ENCODE data around the gene SRPRA. TPM values are rescaled to one million over a fixed set of nuclear protein-coding genes. Genes with fewer than 3 reads are reported as not detected.
"Not testable (repeated sequence)": the region's sequence is repeated elsewhere in the genome, so short reads cannot be mapped to it uniquely, and the experiment has no call there.

The SRPRA gene
- total RNA-seq, 1 donor from 2014 or later: 39.4 TPM

DNA sequence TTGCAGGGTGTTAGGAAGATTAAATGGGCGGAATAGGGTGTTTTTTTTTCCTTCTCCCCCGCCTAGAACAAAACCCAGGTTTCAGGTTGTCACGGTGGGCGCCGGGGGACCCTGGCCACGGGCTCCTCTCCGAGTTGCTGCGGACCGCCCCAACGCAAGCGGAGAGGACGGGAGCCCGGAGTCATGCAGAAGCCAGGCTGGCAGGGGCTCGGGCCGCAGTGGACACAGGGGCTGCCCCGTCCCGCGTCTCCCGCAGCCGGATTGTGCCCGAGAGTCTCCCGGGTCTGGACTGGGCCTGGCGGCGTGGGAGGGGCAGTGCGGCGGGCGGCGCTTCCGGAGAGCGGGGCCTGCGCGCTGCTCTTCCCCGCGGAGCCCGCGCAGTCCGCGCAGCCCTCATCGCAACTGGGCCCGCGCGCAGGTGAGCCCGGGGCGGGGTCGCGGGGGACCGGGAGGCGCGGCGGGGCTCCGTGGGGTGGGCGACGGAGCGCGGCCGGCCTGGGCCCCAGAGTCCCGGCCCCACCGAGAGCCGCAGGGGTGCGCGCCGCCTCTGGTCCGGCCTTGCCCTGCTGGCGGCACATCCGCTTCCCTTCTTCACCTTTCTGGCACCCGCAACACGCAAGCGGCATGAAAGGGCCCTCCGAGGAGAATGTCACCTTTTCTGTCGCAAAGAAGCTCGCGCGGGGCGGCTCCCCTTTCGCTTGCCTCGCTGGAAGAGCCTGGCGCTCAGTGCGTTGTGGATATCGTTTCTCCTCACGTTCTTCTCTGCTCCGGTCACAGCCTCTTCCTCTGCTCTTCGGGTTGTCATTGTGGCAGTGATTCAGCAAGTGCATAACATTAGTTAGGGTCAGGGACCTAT lies 14.3 kb upstream of the SRPRA start, which contains the start of gene TIRAP:
Gene TIRAP, plus strand, starts transcription at position 358 of the 856 bp plus-strand sequence. CDS start 7,802 bp downstream, outside the sequence.
- DNase-seq (ENCODE audit: low read depth in 2 of 2): peak in 1 of 2 donors; percentile 58

DNA sequence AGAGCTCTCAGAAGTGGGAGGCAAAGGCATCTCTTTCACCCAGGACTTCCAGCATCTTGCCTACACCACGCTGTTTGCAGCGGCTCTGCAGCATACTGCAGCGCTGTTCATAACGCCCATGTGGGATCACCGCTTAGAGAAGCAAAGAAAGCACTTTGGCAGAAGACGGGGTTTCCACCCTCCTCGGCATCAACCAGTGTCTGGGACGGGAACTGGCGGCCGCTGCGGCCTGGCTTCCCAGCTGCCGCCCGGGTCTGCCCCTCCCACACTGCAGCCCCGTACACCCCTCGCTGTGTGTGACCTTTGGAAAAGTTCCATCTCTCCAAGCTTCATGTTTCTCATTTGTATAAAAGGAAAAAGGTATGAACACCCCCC lies 13.7 kb upstream of the SRPRA start:
- DNase-seq (ENCODE audit: low read depth in 2 of 2): peak in 1 of 2 donors; percentile 29

DNA sequence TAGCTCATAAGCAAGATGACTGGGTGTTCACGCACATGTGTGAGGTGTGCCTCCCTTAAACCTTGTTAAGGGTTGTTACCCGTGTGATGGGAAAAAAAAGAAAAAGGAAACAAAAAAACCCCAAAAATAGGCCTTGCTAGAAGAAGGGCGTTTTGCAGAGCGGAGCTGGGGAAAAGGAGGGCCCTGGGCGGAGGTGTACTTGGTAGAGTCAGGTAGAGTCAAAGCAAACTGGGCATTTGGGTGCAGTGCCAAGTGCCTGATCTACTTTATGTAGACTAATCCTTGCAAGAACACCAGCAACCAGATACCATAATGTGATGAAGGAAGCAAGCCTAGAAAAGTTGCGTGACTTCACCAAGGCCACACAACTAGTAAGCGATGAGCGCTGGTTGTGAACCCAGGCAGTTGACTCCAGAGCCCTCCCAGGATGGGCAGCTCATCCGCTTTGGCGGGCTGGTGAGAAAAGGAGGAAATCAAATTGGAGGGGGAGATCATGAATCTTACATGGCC lies 13.0 kb upstream of the SRPRA start:
- no peak for DNase-seq (ENCODE audit: low read depth in 2 of 2)

DNA sequence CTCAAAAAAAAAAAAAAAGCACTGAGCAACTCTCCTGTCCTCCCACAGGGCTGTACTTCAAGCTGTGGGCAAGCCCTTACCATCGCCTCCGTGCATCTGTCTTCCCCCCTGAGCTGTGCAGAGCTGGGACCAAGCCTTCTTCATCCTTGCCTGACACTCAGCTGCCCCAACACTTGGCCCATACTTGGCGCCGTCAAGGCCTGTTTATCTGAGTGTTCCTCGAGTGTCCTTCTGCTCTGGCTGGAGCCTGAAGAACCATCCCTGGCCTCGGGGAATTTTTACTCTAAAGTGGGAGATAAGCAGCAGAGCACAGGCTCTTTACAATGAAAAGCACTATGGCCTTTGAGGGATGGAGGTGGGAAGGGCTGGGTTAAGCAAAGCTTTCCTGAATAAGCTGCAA lies 12.6 kb upstream of the SRPRA start:
- no peak for DNase-seq (ENCODE audit: low read depth in 2 of 2)

DNA sequence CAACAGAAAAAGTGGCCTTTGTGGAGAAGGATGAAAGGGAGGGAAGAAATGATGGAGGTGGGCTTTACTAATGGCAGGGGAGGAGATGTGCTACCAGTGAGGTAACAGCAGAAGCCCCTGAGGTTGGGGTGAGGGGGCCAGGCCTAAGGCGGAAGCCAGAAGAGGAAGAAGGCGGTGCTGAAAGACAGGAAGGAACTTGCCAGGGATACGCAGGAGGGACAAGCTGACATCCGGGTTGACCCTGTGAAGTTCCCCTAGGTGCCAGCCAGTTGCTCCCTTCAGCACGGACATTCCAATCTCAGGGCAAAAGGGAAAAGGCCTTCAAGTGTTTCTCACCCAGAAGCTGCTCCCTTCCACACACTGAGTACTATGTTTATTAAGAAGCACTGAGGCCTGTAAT lies 11.9 kb upstream of the SRPRA start:
- DNase-seq (ENCODE audit: low read depth in 2 of 2): no peak

DNA sequence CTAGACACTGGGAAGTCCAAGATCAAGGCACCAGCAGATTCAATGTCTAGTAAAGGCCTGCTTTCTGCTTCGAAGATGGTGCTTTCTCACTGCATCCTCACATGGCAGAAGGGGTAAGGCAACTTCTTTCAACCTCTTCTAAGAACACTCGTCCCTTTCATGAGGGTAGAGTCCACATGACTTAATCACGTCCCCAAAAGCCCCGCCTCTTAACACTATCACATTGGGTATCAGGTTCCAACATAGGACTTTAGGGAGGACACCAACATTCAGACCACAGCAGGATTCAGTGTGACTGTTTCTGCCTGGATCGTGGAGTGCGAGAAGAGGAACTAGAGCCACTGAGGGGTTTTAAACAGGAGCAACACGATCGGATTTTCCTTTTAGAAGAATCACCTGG lies 10.5 kb upstream of the SRPRA start:
- no peak for DNase-seq (ENCODE audit: low read depth in 2 of 2)

DNA sequence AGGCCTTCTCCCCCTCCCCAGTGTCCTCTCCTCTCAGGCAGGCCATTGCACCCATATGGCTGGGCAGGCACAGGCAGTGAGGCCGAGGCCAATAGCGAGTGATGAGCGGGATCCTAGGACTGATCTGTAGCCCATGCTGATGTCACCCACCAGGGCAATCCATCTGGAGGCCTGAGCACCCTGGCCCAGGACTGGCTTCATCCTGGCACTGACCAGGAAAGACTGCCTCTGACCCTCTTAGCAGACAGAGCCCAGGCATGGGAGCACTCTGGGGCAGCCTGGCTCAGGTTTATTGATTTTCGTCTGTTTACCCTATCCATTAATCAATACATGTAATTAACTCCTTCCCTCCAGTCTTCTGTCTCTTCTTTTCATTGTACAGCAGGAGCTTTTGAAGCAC lies 9.1 kb upstream of the SRPRA start:
- no peak for DNase-seq (ENCODE audit: low read depth in 2 of 2)

DNA sequence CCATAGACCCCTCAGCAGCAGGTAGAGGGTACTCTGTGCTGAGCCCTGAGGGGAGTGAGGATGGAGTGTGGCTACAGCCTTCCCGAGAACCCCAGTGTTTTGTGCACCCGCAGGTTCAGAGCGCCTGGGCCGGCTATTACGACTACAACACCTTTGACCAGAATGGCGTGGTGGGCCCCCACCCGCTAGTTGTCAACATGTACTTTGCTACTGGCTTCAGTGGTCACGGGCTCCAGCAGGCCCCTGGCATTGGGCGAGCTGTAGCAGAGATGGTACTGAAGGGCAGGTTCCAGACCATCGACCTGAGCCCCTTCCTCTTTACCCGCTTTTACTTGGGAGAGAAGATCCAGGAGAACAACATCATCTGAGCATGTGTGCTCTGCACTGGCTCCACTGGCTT lies 8.6 kb upstream of the SRPRA start:
- no peak for DNase-seq (ENCODE audit: low read depth in 2 of 2)

DNA sequence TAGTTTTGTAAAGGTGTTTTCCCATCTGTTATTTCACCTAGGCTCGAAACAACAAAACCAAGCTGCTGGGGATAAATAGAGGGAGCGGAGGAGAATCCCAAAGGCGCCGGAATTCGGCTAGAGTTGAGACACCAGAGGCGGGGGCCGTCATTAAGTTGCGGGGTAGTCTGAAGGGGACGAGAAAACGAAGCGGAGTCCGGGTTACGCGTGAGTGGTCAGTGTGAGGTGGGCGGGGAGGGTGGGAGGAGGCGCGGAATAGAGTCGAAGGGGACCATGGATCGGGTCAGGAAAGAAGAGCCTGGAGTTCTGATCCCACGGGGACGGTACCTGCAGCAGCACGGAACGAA lies 361 bp downstream of the SRPRA start:
- DNase-seq (ENCODE audit: low read depth in 2 of 2): no peak

DNA sequence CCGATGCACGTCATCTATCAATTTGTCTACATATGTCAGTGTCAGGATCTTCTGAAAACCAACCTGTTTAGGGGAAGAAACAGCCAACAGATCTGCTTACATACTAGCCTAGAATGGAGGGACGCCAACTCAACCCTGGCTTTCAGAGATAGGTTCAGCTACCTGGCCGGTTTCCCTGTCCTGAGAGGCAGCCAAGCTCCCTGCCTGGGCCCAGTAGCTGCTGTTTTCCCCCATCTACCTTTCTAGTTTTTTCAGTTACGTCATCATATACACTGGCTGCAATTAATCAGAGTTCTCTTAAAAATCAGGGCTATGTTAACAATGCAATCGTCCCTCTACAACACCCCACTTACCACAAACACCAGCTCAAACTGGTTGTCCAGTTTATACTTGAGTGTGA lies 1.0 kb downstream of the SRPRA start:
- DNase-seq (ENCODE audit: low read depth in 2 of 2): no peak

DNA sequence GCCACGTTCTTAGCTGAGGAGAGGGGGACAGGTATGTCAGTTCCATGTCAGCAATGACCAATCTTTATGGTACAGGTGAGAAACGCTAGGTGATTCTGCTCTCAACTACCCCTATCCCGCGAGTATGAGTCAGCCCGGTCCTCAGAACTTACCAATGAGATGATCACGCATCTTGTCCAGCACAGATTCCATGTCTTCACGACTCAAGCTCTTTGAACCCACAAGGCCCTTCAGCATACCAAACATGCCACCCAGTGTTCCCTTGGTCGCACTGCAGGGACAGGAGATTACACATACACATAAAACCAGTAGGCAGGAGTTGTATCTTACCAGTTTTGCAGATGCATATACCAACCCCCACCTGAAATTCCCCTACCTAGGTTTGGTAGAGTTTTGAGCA lies 2.9 kb downstream of the SRPRA start:
- DNase-seq (ENCODE audit: low read depth in 2 of 2): peak in 1 of 2 donors; percentile 46

DNA sequence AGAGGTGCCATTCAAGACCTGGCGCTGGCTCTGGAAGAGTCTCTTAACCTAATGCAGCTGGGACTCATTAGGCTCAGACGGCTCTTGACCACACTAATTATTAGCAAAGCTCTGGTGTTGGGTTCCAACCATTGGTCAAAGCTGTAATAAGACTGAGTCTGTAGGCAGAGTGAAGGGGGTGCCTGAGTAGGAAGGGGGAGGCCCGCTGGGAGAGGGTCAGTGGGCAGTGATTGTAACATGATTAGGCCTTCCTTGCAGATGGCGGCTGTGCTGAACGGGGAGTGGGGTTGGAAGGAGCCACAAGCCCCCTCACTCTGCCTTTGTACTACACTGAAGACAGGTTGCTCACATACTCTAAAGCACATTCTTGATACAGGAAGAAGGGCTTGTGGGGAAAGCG lies 5.2 kb downstream of the SRPRA start:
- no peak for DNase-seq (ENCODE audit: low read depth in 2 of 2)

DNA sequence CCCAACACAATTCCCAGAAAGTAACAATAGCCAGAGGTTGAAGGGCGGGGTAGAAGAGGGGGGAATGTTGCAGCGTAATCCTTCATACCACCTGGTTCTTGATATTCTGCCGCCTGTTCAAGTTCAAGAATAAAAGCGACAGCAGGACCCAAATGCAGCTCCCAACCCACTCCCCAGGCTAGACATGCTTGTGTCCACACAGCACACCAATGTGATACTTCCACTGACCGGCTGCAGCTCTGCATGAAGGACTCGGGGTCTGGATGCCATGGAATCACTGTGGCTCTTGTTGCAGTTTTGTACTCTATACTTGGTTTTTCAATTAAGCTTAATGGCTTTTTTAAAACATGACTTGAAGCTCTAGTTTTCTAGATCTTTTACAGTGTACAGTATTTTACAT lies 6.5 kb downstream of the SRPRA start:
- no peak for DNase-seq (ENCODE audit: low read depth in 2 of 2)

DNA sequence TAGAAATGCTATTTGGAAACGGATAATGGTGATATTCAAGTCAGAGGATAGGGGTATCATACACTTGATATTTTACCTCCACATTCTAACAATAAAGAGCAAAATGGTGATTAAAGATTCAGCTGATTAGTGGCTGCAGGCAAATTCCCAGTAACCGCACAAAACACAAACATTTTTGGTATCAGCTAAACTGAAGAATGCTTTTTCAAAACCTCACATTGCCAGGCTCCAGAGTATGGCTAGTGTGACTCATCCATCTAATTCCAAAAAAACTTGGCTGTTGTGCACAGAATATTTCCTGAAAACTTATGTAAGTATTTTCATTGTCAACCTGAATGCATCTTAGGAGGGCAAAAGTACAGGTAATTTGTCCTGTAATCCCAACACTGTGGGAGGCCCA lies 10.9 kb downstream of the SRPRA start:
- DNase-seq (ENCODE audit: low read depth in 2 of 2): peak in 1 of 2 donors; percentile 18

DNA sequence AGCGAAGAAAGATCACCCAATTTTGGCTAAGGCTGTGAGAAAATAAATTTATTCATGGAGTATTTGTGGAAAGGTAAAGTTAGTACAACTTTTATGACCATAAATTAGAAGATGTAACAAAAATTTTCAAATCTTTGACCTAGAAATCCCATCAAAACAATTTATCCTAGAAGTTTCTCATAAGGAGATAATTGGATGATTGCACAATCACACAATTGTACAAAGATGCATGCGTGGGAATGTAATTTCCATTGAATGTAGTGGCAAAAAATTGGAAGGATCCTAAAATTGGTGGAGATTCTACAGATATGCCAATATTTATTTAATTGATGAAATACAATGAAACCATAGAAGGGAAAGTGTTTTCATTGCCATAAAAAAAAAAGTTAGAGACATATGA lies 11.6 kb downstream of the SRPRA start:
- DNase-seq (ENCODE audit: low read depth in 2 of 2): no peak

DNA sequence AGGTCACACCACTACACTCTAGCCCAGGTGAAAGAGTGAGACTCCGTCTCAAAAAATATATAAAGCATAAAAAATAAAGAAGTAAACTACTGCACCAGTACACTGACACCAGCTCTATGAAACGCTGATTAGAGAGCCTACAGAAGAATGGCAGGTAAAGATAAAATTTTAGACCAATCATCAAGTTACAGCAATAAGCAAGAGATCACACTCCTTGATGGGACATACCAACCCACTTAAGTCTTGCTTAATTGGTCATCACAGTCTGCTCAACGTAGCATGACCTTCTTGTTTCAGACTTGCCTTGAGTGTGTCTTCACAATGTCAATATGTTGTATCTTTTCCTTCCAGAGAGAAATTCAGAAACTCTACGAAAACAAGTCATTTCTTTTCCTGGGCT lies 12.5 kb downstream of the SRPRA start:
- DNase-seq (ENCODE audit: low read depth in 2 of 2): no peak

DNA sequence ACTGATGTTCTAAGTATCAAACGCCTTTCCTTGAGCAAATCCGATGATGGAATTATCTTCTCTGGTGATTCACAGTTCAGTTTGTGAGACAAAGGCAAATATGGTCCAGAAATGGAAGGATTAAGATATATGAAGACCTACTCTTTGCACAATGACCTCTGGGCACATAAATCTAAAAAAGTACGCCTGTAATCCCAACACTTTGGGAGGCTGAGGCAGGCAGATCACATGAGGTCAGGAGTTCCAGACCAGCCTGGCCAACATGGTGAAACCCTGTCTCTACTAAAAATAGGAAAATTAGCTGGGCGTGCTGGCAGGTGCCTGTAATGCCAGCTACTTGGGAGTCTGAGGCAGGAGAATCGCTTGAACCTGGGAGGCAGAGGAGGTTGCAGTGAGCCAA lies 13.2 kb downstream of the SRPRA start:
- not testable (repeated sequence) for DNase-seq (ENCODE audit: low read depth in 2 of 2)

DNA sequence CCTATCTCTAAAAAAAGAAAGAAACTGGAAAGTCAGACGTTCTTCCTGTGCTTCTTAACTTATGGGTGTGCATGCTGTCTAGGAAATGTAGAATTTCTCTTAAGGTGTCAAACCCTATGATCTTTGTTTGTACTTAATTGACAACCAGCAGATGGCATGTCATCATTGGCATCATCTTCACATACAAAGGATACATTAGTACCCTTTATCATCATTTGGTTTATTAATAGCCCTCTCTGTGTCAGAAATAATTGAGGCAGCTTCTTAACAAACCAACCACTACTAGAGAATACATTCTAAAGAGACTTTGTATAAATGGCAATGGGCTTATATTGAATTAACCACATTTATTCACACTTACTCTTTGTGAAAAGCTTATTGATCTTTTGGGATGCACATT lies 13.9 kb downstream of the SRPRA start:
- no peak for DNase-seq (ENCODE audit: low read depth in 2 of 2)

DNA sequence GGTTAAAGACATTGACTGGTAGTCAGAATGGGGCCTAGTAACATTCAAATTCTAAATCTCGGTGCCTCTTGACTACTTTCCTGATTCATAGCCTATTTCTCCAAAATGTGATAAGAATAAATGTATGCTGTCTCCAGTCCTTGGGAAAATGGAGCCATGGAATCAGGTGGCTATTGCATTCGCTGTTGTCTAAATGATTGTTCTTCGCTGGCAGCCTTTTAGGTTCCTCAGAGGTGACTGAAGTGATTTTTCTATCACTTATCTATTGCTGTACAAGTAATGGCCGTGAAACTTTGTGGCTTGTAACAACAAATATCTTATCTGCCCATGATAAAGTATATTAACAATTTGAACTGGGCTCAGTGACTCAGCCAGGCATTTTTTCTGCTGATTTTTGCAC lies 15.4 kb downstream of the SRPRA start:
- no peak for DNase-seq (ENCODE audit: low read depth in 2 of 2)

DNA sequence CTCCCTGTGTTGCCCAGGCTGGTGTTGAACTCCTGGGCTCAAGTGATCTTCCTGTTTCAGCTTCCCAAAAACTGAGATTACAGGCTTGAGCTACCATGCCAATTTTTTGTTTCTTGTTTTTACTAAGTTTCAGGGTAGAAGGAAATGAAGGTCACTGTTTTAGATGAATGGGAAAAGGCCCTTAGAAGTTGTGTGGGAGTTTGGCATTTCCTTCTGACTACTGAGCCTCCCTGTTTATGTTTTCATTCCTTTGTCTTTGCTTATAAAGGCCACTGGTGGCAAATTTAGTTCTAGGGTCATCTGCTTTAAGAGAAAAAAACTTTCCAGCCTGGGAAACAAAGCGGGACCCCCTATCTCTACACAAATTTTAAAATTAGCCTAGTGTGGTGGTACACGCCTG lies 22.1 kb downstream of the SRPRA start:
- DNase-seq (ENCODE audit: low read depth in 2 of 2): peak in 1 of 2 donors; percentile 86

DNA sequence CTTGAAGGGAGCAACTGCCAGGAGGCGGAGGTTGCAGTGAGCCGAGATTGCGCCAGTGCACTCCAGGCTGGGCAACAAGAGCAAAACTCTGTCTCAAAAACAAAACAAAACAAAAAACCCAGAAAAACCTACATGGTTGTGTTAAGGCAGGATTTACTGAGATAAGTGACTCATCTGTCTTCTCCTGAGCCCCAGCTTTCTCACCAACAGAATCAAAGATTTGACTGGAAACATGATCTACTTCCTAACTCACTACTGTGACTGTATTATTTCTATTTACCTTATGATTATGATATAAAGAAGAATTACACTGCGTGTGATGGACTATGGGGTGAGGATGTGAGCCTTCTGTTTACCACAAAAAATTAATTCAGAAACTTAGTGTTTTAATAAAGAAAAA lies 35.3 kb downstream of the SRPRA start:
- DNase-seq (ENCODE audit: low read depth in 2 of 2): peak in 1 of 2 donors; percentile 58

DNA sequence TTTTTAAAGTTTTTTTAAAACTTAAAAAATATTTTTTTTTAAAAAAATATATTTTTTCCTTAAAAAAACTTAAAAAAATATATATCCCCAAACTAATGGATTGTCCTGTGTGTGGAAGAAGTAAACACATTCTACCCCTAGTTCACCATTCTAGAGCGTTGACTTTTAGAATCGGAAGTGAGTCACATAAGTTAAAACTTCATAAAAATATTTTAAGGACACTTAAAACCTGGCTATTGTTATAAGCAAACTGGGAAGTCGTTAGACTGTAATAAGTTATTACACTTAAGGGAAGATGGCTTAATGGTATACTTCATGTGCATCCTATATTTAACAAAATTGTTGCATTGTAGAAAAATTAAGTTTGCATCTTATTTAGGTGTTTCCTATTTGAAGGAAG lies 36.0 kb downstream of the SRPRA start:
- peak in 1 of 2 donors; percentile 27 for DNase-seq (ENCODE audit: low read depth in 2 of 2)

DNA sequence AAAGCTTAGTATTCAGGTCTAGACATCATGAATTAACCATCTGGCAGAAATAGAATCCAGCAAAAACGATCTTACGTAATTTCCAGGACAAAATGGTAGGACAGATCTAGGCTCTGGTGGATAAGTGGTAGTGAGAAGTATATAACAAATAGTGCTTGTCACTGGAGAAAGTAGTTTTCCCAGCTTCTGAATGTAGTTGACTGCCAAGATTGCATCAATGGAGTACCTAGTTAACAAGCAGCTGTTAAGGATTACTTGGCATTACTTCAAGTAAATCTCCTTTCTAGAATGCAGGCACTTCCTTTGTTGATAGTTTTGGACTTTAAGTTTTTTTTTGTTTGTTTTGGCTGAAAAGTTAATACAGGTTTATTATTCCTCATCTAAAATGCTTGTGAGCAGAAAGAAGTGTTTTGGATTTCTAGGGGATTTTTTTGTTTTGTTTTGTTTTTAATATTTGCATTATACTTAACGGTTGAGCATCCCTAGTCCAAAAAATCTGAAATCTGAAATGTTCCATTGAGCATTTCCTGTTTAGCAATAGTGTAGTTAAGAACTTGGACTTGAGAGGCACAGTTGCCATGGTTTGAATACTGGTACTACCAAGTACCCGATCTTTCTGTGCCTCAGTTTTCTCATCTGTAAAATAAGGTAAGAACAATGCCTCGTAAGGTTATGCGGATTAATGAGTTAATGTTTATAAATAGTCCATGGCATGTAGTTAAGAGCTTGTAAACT lies 36.8 kb downstream of the SRPRA start:
- peak in 1 of 2 donors; percentile 87 for DNase-seq (ENCODE audit: low read depth in 2 of 2)
